ENCODE measurements around the gene C12orf50.

DNA sequence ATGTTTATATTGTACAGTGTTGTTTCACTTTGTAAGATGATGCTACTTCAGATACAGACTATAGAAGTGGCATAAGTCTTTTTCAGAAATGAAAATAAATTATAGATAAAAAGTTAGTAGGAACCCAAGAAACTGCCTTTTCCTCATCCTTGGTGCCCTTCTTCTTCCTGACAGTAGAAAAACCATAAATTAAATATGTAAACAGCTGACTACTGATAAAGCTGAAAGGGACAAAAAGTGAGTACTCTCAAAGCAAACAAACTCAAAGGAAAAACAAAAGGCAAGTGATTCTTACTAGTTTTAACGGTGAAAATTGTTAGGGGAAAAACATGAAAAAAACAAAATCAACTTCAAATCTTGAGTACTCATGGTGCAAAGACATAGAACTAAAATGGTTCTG is 8.6 kb upstream of the C12orf50 start:
- TF ChIP-seq, protein P1, sequence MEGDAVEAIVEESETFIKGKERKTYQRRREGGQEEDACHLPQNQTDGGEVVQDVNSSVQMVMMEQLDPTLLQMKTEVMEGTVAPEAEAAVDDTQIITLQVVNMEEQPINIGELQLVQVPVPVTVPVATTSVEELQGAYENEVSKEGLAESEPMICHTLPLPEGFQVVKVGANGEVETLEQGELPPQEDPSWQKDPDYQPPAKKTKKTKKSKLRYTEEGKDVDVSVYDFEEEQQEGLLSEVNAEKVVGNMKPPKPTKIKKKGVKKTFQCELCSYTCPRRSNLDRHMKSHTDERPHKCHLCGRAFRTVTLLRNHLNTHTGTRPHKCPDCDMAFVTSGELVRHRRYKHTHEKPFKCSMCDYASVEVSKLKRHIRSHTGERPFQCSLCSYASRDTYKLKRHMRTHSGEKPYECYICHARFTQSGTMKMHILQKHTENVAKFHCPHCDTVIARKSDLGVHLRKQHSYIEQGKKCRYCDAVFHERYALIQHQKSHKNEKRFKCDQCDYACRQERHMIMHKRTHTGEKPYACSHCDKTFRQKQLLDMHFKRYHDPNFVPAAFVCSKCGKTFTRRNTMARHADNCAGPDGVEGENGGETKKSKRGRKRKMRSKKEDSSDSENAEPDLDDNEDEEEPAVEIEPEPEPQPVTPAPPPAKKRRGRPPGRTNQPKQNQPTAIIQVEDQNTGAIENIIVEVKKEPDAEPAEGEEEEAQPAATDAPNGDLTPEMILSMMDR (IDR thresholded peaks at IDR 0.05), result no peak
- TF ChIP-seq EP300 (IDR thresholded peaks at IDR 0.05) (no peak), POLR2AphosphoS5 (IDR thresholded peaks at IDR 0.05) (no peak), POLR2A (IDR thresholded peaks at IDR 0.05) (no peak)

All from gastroesophageal sphincter (tissue), 3 donors.